Suppressor macrophage treated with lipopolysaccharide for 1 hour (primary cell): Measurements from ENCODE around the gene DCAF16.
A peak's percentile ranks its signal among the peaks of the same experiment; 100 is the strongest.

Experiments
- DNase-seq, 3 donors: peaks; one replicate each; pipeline ENCODE4 v3.0.0-alpha.2; 2020 to 2022

Gene DCAF16

GRCh38 chr4:17781300-17782287 is 29.0 kb downstream of the DCAF16 start, which contains the start of gene FAM184B:
Gene FAM184B (minus strand): TSS chr4:17781621. CDS start chr4:17781299, 322 bp downstream.
- peak in 2 of 3 donors; percentile 7 to 35 for DNase-seq

DNA sequence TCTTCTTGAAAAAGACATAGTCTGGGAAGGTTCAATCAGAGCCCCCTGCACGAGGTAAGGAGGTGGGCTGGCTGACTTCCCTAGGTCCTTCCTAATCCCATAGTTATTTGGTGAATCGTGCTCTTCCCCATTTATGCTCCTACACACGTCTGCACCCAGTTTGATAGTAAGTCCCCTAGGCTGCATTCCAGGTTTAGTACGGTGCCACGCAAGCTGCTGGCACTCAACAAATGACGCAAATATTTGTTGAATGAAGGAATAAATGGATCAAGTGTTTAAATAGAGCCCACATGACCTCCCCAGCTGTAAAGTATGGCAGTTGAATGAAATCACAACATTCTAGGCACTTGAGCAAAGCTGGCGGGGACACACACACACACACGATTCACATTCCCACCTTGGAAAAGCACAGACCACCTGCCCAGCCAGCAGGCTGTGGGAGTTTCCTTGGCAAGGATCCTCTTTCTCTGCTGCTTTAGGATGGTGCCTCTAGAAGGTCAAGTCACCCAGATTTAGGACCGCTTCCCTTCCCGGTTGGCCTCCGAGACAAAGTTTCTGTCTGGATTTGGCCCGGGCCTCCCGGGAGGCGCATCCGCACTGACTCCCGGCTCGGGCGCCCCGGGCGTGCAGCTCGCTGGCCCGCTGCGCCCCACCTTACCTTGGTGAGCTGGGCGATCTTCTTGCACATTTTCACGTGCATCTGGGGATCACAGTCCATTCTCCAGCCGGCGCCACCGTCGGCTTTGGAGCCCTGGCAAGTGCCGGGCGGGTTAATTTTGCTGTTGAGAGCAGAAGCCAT is 29.9 kb downstream of the DCAF16 start:
- peak in 1 of 3 donors; percentile 17 for DNase-seq

- DNase-seq = no peak
Measured at GRCh38 chr4:17778431-17778830, 32.1 kb downstream of the DCAF16 start.

- no peak for DNase-seq
Measured at GRCh38 chr4:17773135-17773698, 37.3 kb downstream of the DCAF16 start.

GRCh38 chr4:17771284-17771908 is 39.2 kb downstream of the DCAF16 start:
- DNase-seq = no peak

- no peak for DNase-seq
Measured at GRCh38 chr4:17770845-17771244, 39.7 kb downstream of the DCAF16 start.

DNA sequence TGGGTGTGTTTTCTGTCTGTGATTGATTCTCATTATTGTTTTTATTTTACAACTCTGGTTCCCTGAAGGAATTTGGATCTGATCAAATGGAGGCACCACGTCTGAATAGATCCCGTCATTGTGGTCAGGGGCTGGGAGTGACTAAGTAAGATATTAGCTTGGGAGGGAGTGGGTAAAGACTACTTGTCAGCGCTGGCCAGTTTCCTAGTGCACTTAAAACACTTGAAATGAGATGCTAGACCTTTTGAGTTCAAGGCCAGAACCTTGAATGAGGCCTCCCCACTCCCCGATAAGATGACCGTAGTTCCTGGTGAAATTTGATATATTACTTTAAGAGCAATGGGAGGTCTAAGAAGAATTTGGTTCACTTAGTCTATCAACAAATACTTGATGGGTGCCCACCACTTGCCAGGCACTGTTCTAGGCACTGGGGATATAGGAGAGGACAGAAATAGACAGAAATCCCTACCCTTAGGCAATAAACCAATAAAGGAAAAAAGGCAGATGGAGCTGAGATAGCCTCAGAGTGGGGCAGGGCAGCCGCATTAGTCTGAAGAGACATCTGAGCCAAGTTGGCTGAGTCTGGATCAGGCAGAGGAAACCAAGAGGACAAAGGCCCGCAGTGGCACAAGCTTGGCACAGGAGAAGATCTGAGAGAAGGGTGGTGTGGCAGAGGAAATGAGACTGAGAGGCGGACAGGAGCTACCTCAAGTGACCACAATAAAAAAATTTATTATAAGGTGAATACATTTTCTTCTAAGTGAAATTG is 41.0 kb downstream of the DCAF16 start:
- DNase-seq = no peak

DNA sequence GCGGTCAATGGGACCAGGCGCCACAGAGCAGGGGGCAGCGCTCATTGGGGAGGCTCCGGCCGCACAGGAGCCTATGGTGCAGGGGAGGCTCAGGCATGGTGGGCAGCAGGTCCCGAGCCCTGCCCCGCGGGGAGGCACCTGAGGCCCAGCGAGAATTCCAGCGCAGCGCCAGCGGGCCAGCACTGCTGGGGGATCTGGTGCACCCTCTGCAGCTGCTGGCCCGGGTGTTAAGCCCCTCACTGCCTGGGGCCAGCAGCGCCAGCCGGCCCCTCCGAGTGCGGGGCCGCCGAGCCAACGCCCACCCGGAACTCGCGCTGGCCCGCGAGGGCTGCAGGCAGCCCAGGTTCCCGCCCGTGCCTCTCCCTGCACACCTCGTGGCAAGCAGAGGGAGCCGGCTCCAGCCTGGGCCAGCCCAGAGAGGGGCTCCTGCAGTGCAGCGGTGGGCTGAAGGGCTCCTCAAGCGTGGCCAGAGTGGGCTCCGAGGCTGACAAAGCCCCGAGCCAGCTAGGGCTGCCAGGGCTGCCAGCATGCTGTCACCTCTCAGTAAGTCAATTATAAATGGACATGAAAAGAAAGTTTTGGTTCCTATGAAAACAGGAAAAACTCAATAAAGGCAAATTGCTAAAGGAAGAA is 43.6 kb downstream of the DCAF16 start:
- DNase-seq = no peak

- no peak for DNase-seq
Measured at GRCh38 chr4:17765514-17766286, 44.9 kb downstream of the DCAF16 start.

GRCh38 chr4:17763931-17764330 is 46.6 kb downstream of the DCAF16 start:
- no peak for DNase-seq

DNA sequence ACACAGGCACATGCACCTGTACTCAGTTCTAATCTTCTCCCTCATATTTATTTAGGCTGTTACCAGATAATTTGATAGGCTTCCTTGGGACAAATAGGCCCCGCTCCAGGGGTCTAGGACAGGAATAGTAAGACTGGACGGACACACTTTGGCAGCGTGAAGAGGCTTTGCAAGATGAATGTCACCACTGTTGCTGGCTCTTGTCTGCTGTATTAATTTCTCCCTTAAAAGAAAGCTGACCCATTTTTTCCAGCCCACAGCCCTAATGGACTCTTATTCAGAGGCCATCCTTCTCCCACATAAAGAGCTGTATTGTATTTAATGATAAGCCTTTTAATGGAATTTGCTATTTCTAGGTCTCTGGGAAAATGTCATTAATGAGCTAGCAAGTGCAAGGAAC is 47.1 kb downstream of the DCAF16 start:
- DNase-seq = no peak

GRCh38 chr4:17762726-17763125 is 47.8 kb downstream of the DCAF16 start:
- no peak for DNase-seq

DNA sequence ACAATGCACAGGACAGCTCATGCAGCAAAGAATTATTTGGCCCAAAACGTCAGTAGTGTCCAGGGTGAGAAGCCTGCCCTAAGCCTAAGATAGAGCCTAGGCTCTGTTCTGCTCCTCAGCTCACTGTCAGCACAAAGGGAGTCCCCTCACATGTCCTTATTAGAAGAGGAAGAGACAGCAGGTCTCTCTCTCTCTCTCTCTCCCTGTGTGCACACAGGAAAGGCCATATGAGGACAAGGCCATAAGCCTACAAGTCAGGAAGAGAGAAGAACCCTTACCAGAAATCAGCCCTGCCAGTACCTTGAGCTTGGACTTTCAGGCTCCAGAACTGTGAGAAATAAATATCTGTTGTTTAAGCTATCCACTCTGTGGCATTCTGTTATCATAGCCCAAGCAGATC is 49.5 kb downstream of the DCAF16 start:
- no peak for DNase-seq

DNA sequence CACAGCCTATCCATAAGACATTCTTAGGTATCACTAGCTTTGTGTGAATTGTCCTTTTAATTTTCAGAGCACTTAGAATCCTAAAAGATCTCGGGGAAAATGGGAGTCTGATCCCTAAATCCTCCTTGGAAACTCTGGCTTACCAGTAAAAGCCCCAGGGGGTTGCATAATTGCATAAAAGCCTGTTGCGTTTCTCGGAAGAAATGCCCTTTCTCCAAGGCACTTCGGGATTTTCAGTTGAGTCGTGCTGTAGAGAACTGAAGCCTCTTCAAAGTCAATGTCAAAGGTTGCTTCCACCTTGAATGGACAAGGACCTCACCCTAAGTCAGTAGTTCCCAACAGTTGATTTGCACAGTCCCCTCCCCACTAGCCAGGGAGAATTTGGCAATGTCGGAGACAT is 49.9 kb downstream of the DCAF16 start:
- no peak for DNase-seq

DNA sequence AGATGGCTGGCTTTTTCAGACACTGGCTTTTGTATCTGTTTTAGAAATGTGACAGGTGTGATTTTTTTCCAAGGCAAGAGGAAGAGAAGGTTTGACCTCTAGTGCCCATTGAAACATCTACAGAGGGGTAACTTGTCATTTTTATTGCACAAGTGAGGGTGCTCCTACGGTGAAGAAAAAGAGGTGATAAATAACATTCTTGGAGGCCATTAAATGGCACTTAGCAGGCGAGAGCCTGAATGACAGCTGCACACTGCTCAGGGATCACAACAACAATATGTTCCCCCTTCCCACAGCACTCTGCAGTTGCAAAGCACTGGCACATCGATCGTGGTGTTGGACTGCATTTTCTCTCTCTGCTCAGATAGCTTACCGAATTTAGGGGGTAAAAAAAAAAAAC is 52.1 kb downstream of the DCAF16 start:
- DNase-seq = no peak

DNA sequence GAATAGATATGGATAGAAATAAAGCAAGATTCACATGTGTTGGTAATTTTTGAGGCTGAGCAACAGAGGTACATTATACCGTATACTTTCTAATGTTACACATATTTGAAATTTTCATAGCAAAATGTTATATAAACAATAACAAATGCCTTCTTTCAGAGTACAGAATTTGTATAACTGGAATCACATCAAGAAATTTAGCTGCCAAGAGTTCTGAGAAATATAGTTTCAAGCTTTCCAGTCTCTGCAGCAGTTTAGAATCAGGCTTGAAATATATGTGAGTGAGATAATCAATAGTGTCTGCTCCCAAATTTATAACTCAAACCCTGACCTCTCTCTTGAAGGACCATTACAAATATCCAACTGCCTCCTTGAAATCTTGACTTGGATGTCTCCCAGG is 52.9 kb downstream of the DCAF16 start:
- no peak for DNase-seq

- DNase-seq = no peak
Measured at GRCh38 chr4:17753646-17754045, 56.9 kb downstream of the DCAF16 start.
